Fibroblast of upper back skin (primary cell): ENCODE data around the gene WRAP53.
A peak's percentile ranks its signal among the peaks of the same experiment; 100 is the strongest.
"Not testable (repeated sequence)": the region's sequence is repeated elsewhere in the genome, so short reads cannot be mapped to it uniquely, and the experiment has no call there.

Experiments used
- DNase-seq: peaks from one replicate; pipeline ENCODE4 v3.0.0-alpha.2; 2013

Gene WRAP53

GRCh38 chr17:7687908-7688807, at the start of gene WRAP53:
Gene WRAP53 (plus strand): TSS chr17:7688477. CDS start chr17:7688649, 172 bp downstream.
- peak; percentile 99 for DNase-seq

GRCh38 chr17:7640783-7641182, 47.5 kb upstream of the WRAP53 start:
- no peak for DNase-seq

DNA sequence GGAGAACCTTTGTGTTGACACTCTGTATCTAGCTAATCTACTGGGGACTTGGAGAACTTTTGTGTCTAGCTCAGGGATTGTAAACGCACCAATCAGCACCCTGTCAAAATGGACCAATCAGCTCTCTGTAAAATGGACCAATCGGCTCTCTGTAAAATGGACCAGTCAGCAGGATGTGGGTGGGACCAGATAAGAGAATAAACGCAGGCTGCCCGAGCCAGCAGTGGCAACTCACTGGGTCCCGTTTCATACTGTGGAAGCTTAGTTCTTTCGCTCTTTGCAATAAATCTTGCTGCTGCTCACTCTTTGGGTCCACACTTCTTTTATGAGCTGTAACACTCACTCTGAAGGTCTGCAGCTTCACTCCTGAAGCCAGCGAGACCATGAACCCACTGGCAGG, 46.6 kb upstream of the WRAP53 start:
- not testable (repeated sequence) for DNase-seq

GRCh38 chr17:7644775-7645174, 43.5 kb upstream of the WRAP53 start:
- DNase-seq: no peak

DNA sequence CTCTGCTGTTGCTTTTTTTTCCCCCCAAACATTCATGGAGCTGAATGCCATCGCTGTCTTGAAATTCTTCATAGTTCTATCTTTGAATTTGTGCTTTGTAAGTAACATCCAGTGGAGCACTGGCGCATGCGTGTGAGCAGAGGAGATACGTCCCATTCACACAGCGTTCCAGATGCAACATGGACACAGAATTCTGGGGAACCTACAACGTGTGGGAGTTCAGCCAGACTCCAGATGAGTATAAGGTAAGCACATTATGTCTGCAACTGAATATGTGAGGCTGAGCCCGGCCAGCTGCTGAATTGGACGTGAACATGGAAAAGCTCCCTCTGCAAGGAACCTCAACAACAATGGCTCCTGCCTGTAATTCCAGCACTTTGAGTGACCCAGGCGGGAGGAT, 41.8 kb upstream of the WRAP53 start:
- no peak for DNase-seq

DNA sequence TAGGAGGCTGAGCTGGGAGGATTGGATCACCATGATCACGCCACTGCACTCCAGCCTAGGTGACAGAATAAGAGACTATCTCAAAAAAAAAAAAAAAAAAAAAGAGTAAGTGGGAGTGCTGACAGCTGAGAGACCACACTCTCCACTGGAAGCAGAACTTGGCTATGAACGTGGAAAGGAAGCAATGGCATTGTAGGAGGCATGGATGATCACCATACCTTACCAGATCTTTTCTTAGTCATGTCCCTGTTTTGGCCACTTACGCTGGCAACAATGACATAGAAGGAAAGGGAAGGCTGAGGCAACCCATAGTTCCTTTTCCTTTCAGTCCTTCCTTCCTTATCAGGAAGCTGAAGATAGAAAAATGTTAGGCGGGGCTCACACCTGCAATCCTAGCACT, 41.3 kb upstream of the WRAP53 start:
- DNase-seq: no peak

- no peak for DNase-seq
Observed at GRCh38 chr17:7650509-7651096, 37.7 kb upstream of the WRAP53 start, which contains the start of gene ATP1B2. Gene ATP1B2 (plus strand): TSS chr17:7650926. CDS start chr17:7651519, 593 bp downstream.

- DNase-seq: no peak
Observed at GRCh38 chr17:7651097-7651664, 37.1 kb upstream of the WRAP53 start.

- no peak for DNase-seq
Observed at GRCh38 chr17:7651665-7652387, 36.5 kb upstream of the WRAP53 start.

DNA sequence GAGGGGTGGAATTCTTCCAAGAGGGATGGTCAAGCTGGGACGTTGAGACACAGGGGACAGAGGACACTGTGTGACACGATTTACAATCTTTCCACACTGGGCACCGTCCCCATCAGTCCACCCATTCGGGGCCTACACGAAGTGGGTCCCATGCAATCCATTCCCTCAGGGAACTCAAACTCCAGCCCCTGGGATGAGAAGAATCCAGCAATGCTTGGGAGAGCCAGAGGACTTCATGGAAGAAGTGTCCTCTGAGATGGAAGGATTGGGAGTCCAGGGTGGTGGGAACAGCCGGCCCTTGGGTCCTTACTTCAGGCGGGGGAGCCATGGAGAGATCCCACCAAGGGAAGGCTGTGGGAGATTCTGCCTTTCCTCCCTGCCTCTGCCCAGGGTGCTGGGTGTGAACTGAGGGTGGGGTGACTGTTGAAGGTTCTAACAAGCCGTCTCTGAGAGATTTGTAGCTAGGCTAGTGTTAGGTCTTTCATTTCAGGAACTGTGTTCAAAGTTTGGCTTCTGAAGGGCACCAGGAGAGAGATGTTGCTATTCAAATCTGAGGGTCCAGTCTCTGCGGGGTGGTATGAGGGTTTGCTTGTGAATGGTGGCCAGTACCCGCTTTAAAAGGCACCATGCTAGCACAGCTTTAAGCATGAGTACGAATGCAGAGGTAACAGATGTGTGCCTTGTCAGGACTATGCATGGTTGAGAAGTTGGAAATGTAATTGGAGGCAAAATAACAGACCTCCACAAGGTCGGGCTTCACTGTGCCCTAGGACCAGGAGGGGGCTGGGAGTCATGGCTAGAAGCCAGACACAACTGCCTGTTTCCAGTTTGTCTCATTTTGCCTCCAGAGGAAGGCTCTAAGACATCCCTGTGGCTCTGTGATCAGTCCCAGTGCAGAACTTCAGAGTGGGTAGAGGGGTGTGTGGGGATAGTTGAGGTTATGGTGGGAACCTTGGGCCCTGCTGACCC, 35.6 kb upstream of the WRAP53 start:
- no peak for DNase-seq

- peak; percentile 33 for DNase-seq
Observed at GRCh38 chr17:7654832-7655540, 33.3 kb upstream of the WRAP53 start.

GRCh38 chr17:7655541-7655840, 32.8 kb upstream of the WRAP53 start:
- no peak for DNase-seq

GRCh38 chr17:7656958-7657609, 31.2 kb upstream of the WRAP53 start:
- no peak for DNase-seq

GRCh38 chr17:7667656-7668406, 20.4 kb upstream of the WRAP53 start:
- DNase-seq: no peak

DNA sequence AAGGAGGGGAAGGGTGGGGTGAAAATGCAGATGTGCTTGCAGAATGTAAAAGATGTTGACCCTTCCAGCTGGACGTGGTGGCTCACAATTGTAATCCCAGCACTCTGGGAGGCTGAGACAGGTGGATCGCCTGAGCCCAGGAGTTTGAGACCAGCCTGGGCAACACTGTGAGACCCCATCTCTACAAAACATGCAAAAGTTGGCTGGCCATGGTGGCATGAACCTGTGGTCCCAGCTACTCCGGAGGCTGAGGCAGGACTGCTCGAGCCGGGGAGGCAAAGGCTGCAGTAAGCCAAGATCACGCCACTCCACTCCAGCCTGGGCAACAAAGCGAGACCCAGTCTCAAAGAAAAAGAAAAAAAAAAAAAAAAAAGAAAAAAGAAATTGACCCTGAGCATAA, 19.8 kb upstream of the WRAP53 start:
- no peak for DNase-seq

GRCh38 chr17:7673239-7673638, 15.0 kb upstream of the WRAP53 start:
- DNase-seq: no peak

- no peak for DNase-seq
Observed at GRCh38 chr17:7674934-7675333, 13.3 kb upstream of the WRAP53 start.

DNA sequence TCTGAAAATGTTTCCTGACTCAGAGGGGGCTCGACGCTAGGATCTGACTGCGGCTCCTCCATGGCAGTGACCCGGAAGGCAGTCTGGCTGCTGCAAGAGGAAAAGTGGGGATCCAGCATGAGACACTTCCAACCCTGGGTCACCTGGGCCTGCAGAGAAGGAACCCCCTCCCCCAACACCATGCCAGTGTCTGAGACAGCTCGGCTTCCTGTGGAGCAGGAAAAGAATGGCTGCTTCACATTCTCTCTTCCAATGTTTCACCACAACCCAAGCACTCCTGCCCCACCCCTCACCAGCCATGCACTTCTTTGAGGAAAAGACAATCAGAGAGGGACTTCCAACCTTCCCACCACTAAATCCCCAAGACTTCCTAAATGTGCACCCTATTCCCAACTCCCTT, 11.7 kb upstream of the WRAP53 start:
- DNase-seq: no peak

DNA sequence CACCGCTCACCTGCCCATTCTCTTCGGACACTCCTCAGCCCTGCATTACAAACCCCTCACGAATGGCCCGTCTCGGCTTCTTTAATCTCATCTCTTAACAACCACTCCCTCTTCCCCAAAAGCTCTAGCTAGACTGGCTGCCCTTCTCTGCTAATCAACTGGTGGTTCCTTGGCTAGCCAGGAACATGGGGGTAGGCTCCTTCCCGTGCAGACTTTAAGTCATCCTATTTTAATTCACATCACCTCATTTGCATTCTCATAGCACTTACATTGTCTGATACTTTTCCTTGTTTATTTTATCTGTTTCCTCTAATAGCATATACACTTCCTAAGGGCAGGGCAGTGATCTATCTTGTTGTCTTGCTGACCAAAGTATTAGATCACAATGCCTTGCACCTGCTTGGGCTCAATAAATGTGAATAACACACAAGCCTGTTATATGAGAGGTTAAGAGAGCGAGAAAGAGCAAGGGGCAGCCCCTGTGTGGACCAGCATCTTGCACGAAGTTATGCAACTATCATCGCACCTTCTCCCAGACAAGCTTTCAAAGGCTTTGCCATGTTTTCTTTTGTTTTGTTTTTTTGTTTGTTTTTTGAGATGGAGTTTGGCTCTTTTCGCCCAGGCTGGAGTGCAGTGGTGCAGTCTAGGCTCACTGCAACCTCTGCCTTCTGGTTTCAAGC, 10.7 kb upstream of the WRAP53 start:
- no peak for DNase-seq
